Stimulated activated CD4-positive, alpha-beta T cell treated with anti-CD3 and anti-CD28 coated beads, Interleukin-4, amount 100 ng/mL, for 24 hours (primary cell): ENCODE data around the gene PER1.

ENCODE experiments used
- DNase-seq: peaks from one replicate; pipeline ENCODE4 v3.0.0-alpha.2; 2020

PER1 gene

DNA sequence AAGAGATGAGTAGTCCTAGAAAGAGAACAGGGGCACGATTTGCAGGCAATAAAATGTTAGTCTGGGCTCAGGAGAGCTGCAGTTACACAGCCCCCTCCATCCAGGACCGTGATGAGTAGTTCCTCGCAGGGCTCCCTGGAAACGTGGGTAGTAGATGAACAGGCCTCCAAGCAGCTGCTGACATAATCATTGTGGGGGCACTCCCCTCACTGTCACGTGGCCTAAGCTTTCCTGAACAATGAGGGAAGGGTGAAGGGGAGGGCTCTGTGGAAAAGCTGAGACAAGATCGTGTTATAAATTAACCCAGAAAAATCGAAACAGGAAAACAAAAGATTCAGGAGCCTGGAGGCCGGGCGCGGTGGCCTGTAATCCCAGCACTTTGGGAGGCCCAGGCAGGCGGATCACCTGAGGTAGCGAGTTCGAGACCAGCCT is 1.3 kb upstream of the PER1 start:
- peak; percentile 75 for DNase-seq

- no peak for DNase-seq
Measured at GRCh38 chr17:8153031-8153451, 837 bp upstream of the PER1 start.

GRCh38 chr17:8151641-8152111 is 528 bp downstream of the PER1 start:
- DNase-seq = peak; percentile 29

DNA sequence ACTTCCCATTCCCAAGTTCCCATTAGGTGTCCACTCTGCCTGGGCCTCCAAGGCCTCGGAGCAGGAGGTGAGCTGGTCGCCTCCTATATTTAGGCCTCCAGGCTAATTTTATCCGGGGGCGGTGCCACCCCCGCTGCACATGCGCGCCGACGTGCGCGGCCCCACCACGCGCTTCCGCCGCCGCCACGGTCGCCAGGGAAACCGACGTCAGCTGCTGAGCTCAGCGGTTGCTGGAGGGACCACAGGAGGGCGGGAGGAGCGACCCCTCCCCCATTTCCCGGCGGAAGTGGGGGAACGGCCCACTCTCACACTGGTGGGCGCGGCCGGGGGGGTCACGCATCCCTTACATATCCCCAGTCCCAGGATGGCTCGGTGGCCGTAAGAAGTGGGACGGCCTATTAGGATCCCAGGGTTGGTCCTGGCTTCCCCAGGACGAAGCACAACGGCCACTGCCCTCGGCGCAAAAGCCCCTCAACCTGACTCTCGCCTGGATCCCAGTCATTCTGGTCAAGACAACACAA is 1.0 kb downstream of the PER1 start:
- peak; percentile 88 for DNase-seq

DNA sequence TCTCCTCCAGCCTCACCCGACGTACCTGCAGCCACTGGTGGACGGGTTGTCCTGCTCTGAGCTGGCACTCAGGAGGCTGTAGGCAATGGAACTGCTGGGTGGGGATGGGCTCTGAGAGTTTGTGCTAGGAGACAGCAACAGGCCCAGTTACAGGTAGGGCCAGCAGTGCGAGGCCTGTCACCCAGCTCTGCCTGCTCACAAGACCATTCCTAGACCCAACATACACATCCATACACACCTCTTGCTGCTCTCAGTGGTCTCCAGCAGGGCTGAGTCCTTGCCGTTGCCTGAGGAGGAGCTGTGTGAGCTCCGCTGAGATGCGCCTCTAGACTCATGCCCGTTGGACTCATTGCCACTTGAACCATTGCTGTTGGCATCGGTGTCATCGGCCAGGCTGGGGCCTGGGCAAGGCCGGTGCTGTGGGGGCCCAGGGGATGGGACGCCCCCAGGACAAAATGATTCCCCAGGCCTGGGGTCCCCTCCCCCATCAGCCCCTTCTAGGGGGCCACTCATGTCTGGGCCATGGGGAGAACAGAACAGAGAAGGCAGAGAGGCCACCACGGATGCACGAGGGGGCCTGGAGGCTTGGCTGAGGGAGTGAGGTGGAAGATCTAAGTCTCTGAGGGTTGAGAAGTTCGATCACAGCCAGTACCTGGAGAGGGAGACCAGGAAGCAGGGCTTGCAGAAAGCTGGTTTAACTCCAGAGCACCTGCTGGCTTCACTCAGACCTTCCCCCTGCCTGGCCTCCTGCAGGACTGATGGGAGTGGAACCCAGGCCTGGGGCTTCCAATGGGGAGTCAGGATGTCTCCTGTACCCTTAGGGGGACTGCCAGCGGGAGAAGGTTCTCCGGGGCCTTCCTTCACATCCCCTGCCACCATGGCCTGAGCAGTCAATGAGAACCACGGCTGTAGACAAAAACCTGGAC is 1.7 kb downstream of the PER1 start:
- no peak for DNase-seq

GRCh38 chr17:8149419-8150193 is 2.6 kb downstream of the PER1 start:
- no peak for DNase-seq

DNA sequence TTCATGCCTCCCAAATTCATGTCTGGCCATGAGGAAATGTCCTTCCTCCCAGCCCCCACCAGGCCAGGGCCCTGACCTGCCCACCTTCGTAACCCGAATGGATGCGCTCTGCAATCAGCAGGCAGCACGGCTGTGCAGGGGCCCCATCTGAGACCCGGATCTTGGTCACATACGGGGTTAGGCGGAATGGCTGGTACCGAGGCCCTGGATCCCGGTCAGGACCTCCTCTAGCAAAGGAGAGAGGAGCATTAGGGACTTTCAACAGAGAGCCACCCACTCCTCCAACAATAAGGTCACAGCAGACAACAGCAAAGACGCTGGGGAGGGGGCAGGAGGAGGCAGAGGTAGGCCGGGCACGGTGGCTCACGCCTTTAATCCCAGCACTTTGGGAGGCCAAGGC is 3.6 kb downstream of the PER1 start:
- no peak for DNase-seq

DNA sequence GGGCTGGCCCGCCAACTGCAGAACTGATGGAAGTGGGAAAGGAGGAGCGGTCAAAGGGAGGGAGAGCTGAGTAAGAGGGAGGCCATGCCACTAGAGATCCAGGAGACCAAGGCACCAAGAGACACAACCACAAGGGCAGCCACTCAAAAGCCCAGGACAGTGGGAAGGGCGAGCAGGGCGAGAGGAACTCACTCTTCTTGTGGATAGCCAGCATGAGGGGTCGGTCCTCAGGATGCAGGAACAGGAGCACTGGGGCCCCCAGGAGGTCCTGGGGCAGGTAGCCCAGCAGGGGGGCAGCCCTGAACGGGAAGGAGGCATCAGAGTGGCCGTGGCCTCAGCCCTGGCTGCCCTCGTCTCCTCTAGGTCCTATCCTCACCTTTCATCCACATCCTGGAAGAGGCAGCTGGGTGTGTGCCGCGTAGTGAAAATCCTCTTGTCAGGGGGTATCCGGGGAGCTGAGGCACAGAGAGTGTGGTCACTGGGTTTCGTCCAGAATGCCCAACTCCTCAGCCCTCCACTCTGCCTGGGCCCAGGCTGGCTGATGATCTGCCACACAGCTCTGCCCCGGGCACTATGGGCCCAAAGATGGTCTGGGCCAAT is 4.3 kb downstream of the PER1 start:
- DNase-seq = no peak

GRCh38 chr17:8147141-8147804 is 4.9 kb downstream of the PER1 start:
- no peak for DNase-seq

- no peak for DNase-seq
Measured at GRCh38 chr17:8146381-8147140, 5.6 kb downstream of the PER1 start.

GRCh38 chr17:8145811-8146210 is 6.4 kb downstream of the PER1 start:
- no peak for DNase-seq

DNA sequence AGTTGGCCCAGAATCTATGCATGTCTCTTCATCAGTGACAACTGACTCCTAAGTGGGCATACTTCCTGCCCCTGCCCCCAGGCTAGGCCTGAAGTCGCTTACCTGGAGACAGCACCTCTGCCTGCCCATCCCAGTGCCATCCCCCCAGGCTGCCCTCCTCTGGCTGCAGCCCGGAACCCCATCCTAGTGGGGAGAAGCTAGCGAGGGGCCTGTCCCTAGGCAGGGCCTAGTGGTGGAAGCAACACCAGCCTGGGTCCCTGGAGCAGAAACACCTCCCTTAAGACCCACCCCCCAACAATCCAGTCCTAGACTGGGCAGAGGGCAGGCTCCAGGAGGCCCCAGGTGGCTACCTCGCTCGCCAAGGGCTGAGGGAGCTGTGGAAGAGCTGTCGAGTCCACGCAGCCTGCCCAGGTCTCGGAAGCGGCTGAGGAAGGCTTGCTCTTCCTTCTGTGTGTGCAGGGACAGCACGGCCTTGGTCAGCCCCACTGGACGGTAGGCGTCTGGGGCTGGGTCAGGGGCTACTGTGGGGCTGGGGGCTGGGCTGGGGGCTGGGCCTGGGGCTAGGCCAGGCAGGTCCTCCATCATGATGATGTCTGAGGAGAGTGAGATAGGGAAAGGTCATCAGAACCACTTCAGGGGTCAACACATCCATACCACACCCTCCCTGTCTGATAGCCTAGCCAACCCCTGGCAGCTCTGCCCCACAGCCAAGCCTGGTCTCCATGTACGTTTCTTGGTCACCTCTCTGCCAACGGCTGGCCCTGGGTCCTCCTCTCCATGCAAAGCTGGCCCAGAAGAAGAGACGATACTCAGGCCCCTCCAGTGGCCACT is 7.6 kb downstream of the PER1 start:
- no peak for DNase-seq

GRCh38 chr17:8143581-8144400 is 8.4 kb downstream of the PER1 start:
- no peak for DNase-seq

- no peak for DNase-seq
Measured at GRCh38 chr17:8142887-8143580, 9.2 kb downstream of the PER1 start.

DNA sequence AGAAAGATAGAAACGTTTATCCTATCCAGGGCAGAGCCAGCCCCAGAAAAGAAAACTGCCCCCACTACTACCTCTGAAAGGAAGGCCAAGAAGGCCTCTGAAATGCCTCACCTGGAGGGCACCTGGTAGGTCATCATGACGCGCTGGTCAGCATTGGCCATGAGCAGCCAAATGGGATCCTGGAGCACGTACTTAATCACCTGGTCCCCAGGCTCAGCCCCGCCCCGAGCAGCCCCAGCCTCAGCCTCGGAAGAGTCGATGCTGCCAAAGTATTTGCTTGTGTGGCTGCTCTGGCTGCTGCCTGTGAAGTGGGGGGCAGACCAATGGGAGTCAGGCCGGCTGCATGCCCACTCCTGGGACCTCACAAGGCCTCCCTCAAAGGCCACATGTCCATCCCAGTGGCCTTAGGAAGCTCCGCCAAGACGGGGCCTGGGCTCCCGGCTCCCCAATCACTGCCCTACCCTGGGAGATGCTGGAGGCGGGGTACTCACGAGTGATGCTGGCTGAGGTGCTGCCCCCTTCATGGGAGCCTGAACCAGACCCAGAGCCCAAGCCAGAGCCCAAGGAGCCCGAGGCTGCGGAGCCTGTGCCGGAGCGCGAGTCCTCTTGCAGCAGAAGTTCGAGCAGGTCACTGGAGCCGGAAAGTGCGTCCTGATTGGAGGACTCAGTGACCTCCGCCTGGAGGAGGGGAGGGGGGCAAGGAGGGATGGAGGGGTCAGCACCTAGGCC is 9.9 kb downstream of the PER1 start:
- no peak for DNase-seq

DNA sequence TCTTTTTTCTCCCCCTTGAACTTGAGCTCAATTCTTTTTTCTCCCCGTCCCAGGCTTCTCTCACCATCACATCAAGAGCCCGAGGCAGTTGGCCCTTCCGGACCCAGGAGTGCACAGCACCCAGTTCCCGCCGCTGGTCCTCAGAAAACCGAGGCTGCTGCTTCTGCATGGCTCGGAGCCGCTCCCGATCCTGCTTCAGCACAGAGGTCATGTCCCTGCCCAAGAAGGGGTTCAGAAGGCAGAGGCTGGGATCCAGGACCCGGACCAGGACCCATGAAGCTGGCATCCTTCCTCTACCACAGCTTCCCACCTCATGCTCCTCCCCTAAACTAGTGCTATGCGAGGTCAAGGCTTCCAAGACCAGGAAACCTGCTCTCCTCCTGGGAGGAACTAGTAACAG is 10.5 kb downstream of the PER1 start:
- DNase-seq = no peak

DNA sequence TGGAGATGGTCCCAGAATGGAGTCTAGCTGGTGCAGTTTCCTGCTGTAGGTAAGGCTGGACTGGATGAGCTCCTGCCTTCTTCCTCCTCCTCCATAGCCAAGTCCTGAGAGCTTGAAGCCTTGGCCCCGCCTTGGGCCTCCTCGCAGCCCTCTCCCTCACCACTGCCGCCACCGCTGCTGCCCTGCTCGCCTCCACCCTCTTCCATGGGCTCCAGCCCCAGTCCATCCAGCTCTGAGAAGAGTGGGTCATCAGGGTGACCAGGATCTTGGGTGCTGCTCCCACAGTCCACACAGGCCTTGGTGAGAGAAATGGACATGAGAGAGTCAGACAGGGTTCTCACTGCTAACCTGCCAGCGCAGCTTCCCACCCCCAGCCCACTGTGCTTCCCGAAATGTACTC is 11.2 kb downstream of the PER1 start:
- DNase-seq = no peak
